Smooth muscle cell (in vitro differentiated cells): ENCODE data around the gene TRPM3. TPM values are rescaled to one million over a fixed set of nuclear protein-coding genes. Genes with fewer than 3 reads are reported as not detected.

Source experiments
- DNase-seq: peaks from one replicate; lab custom pipeline; 2025; ENCODE audit not compliant: unreplicated experiment; lab: John Stamatoyannopoulos, UW
- H2AFZ ChIP-seq: fragments of 200-600 bp; sonication (generic); 2 replicates; pipeline ENCODE4 v1.6.0; 2016; ENCODE audit warnings: antibody characterized with exemption, low read depth, mild to moderate bottlenecking
- H3F3A ChIP-seq: fragments of 200-600 bp; sonication (generic); 2 replicates; pipeline ENCODE4 v1.6.0; 2017; ENCODE audit warnings: antibody characterized with exemption, low read depth
- H3K27ac ChIP-seq: fragments of 200-600 bp; sonication (generic); 2 replicates; pipeline ENCODE4 v1.5.1; 2016; ENCODE audit warnings: low read depth, mild to moderate bottlenecking
- H3K27me3 ChIP-seq: fragments of 200-600 bp; sonication (generic); 2 replicates; pipeline ENCODE4 v1.6.1; 2016; ENCODE audit warnings: low read depth, mild to moderate bottlenecking
- H3K36me3 ChIP-seq: fragments of 200-600 bp; sonication (generic); 2 replicates; pipeline ENCODE4 v1.5.1; 2016; ENCODE audit warnings: low read depth
- H3K4me1 ChIP-seq: fragments of 200-600 bp; sonication (generic); 2 replicates; pipeline ENCODE4 v1.5.1; 2016; ENCODE audit warnings: low read depth
- H3K4me2 ChIP-seq: fragments of 200-600 bp; sonication (generic); 2 replicates; pipeline ENCODE4 v1.6.0; 2016; ENCODE audit warnings: mild to moderate bottlenecking
- H3K4me3 ChIP-seq: fragments of 200-600 bp; sonication (generic); 2 replicates; pipeline ENCODE4 v1.5.1; 2016; ENCODE audit warnings: mild to moderate bottlenecking
- H3K79me2 ChIP-seq: fragments of 200-600 bp; sonication (generic); 2 replicates; pipeline ENCODE4 v1.6.0; 2016; ENCODE audit warnings: low read depth, mild to moderate bottlenecking
- H3K9ac ChIP-seq: fragments of 200-600 bp; sonication (generic); 2 replicates; pipeline ENCODE4 v1.6.0; 2016; ENCODE audit warnings: low read depth
- H3K9me3 ChIP-seq: fragments of 200-600 bp; sonication (generic); replicated peaks from 2 replicates; pipeline ENCODE4 v1.5.1; 2016; ENCODE audit warnings: low read depth
- H4K20me1 ChIP-seq: fragments of 200-600 bp; sonication (generic); 2 replicates; pipeline ENCODE4 v1.6.0; 2016; ENCODE audit warnings: low read depth
- CTCF ChIP-seq: fragments of 200-600 bp; sonication (generic); IDR thresholded peaks from 2 replicates; pipeline ENCODE4 v1.5.1; 2017; ENCODE audit warnings: borderline replicate concordance, mild to moderate bottlenecking, antibody characterized with exemption; ENCODE audit not compliant: insufficient read depth, poor library complexity, severe bottlenecking
- WGBS: methylation state at CpG from one replicate; pipeline ENCODE4 v1.1.7; 2016; ENCODE audit warnings: low lambda C conversion rate; 5-methylcytosine and 5-hydroxymethylcytosine counted together
- polyA plus RNA-seq: library from polyadenylated mRNA; unstranded; fragments of >200 nt; fragmentation: Nextera tagmentation; extraction: Ambion mirVana; gene quantifications from 2 replicates; pipeline ENCODE4 v1.2.1, GENCODE V29; 2016
- total RNA-seq: library from RNA; depleted of rRNA; stranded (reverse); fragments of >200 nt; gene quantifications from 2 replicates; pipeline ENCODE4 v1.2.3, GENCODE V29; 2014

Gene TRPM3
- total and polyA plus RNA-seq, 2 experiments from 2014 or later: not detected

GRCh38 chr9:70696694-70697335 is 424.6 kb downstream of the TRPM3 start:
- Histone ChIP-seq H2AFZ (no peak overlapping the region), H3K79me2 (no peaks in the 10 kb centered on the region), H4K20me1 (no peaks in the 10 kb centered on the region), H3F3A (no peaks in the 10 kb centered on the region), H3K27ac (no peak overlapping the region), H3K4me1 (peaks cover 7% of the 10 kb centered on the region), H3K9ac (no peak overlapping the region), H3K36me3 (no peaks in the 10 kb centered on the region), H3K9me3 (no peaks in the 10 kb centered on the region), H3K27me3 (no peaks in the 10 kb centered on the region), H3K4me3 (no peak overlapping the region), H3K4me2 (no peak overlapping the region)
- WGBS: 66% methylated on average over 6 of the region's 6 CpGs
- TF ChIP-seq CTCF: no peak
- no peak for DNase-seq

GRCh38 chr9:70694758-70695157 is 426.7 kb downstream of the TRPM3 start:
- H3K27me3 ChIP-seq: no peaks in the 10 kb centered on the region
- no peak for DNase-seq
- no peak overlapping the region for H3K9ac ChIP-seq
- H4K20me1 ChIP-seq: no peaks in the 10 kb centered on the region
- H3K4me1 ChIP-seq: peaks cover 14% of the 10 kb centered on the region
- no peak overlapping the region for H3K4me3 ChIP-seq
- no peaks in the 10 kb centered on the region for H3K79me2 ChIP-seq
- H3K4me2 ChIP-seq: no peak overlapping the region
- H3K36me3 ChIP-seq: no peaks in the 10 kb centered on the region
- H3K9me3 ChIP-seq: no peaks in the 10 kb centered on the region
- no peak overlapping the region for H3K27ac ChIP-seq
- WGBS: 81% methylated on average over 5 of the region's 5 CpGs
- H3F3A ChIP-seq: no peaks in the 10 kb centered on the region
- TF ChIP-seq CTCF: no peak
- no peak overlapping the region for H2AFZ ChIP-seq

GRCh38 chr9:70693186-70693585 is 428.2 kb downstream of the TRPM3 start:
- TF ChIP-seq CTCF: no peak
- Histone ChIP-seq H3K9ac (no peak overlapping the region), H3K27me3 (no peaks in the 10 kb centered on the region), H3K9me3 (no peaks in the 10 kb centered on the region), H2AFZ (no peak overlapping the region), H3K4me2 (no peak overlapping the region), H3K27ac (no peak overlapping the region), H3F3A (no peaks in the 10 kb centered on the region), H3K4me1 (peaks cover 14% of the 10 kb centered on the region), H3K79me2 (no peaks in the 10 kb centered on the region), H4K20me1 (no peaks in the 10 kb centered on the region), H3K36me3 (no peaks in the 10 kb centered on the region), H3K4me3 (no peak overlapping the region)
- no peak for DNase-seq
- WGBS: 96% methylated on average over 1 of the region's 1 CpG

GRCh38 chr9:70692431-70692830 is 429.0 kb downstream of the TRPM3 start:
- H3K4me1 ChIP-seq: peaks cover 14% of the 10 kb centered on the region
- no peaks in the 10 kb centered on the region for H4K20me1 ChIP-seq
- no peak overlapping the region for H3K4me2 ChIP-seq
- H2AFZ ChIP-seq: no peak overlapping the region
- H3K27me3 ChIP-seq: peaks cover 5% of the 10 kb centered on the region
- no peaks in the 10 kb centered on the region for H3F3A ChIP-seq
- no peak for DNase-seq
- TF ChIP-seq CTCF: no peak
- WGBS: 98% methylated on average over 4 of the region's 4 CpGs
- H3K4me3 ChIP-seq: no peak overlapping the region
- H3K27ac ChIP-seq: no peak overlapping the region
- H3K9ac ChIP-seq: no peak overlapping the region
- H3K36me3 ChIP-seq: no peaks in the 10 kb centered on the region
- no peaks in the 10 kb centered on the region for H3K9me3 ChIP-seq
- no peaks in the 10 kb centered on the region for H3K79me2 ChIP-seq
